Neural cell (in vitro differentiated cells): Measurements from ENCODE around the gene TDP1. TPM values are rescaled to one million over a fixed set of nuclear protein-coding genes. Genes with fewer than 3 reads are reported as not detected.

Experiments used
- H2AFZ ChIP-seq: fragments of 200-600, 300-800 bp; sonication (generic), shearing (Covaris generic); 2 replicates; pipeline ENCODE4 v1.6.0; 2014; ENCODE audit warnings: low read depth, mild to moderate bottlenecking, antibody characterized with exemption, low read length, moderate library complexity
- H3F3A ChIP-seq: fragments of 200-600 bp; shearing (Covaris generic); 2 replicates; pipeline ENCODE4 v1.6.1; 2016; ENCODE audit warnings: mild to moderate bottlenecking, moderate library complexity, mixed read lengths, antibody characterized with exemption, low read length; ENCODE audit not compliant: insufficient read depth, poor library complexity, severe bottlenecking
- H3K27ac ChIP-seq: fragments of 200-600, 300-800 bp; sonication (generic), shearing (Covaris generic); 2 replicates; pipeline ENCODE4 v1.5.1; 2014; ENCODE audit warnings: mild to moderate bottlenecking, low read length, moderate library complexity
- H3K27me3 ChIP-seq: fragments of 300-800, 200-600 bp; sonication (generic), shearing (Covaris generic); 2 replicates; pipeline ENCODE4 v1.6.0; 2014; ENCODE audit warnings: mild to moderate bottlenecking, low read depth, low read length, moderate library complexity; ENCODE audit not compliant: insufficient read depth
- H3K36me3 ChIP-seq: fragments of 300-800, 200-600 bp; sonication (generic), shearing (Covaris generic); 2 replicates; pipeline ENCODE4 v1.5.1; 2014; ENCODE audit warnings: mild to moderate bottlenecking, antibody characterized with exemption, low read length, moderate library complexity; ENCODE audit not compliant: insufficient read depth
- H3K4me2 ChIP-seq: fragments of 300-800, 200-600 bp; sonication (generic), shearing (Covaris generic); 2 replicates; pipeline ENCODE4 v1.6.0; 2014; ENCODE audit warnings: mild to moderate bottlenecking, low read length
- H3K4me3 ChIP-seq: fragments of 300-800, 200-600 bp; sonication (generic), shearing (Covaris generic); 2 replicates; pipeline ENCODE4 v1.5.1; 2014; ENCODE audit warnings: mild to moderate bottlenecking, low read length, moderate library complexity
- H3K79me2 ChIP-seq: fragments of 200-600 bp; shearing (Covaris generic); replicated peaks from 2 replicates; pipeline ENCODE4 v1.6.0; 2014; ENCODE audit warnings: mild to moderate bottlenecking, low read length, moderate library complexity; ENCODE audit not compliant: insufficient read depth
- H3K9ac ChIP-seq: fragments of 300-800, 200-600 bp; sonication (generic), shearing (Covaris generic); 2 replicates; pipeline ENCODE4 v1.6.1; 2016; ENCODE audit warnings: mild to moderate bottlenecking, low read length, mixed read lengths
- H3K9me2 ChIP-seq: fragments of 200-600 bp; shearing (Covaris generic); 2 replicates; pipeline ENCODE4 v1.6.1; 2016; ENCODE audit warnings: mild to moderate bottlenecking, low read length, mixed read lengths; ENCODE audit not compliant: insufficient read depth
- H3K9me3 ChIP-seq: fragments of 200-600, 300-800 bp; sonication (generic), shearing (Covaris generic); 2 replicates; pipeline ENCODE4 v1.6.1; 2016; ENCODE audit warnings: mild to moderate bottlenecking, mixed run types, low read length, moderate library complexity, mixed read lengths
- H4K20me1 ChIP-seq: fragments of 200-600 bp; shearing (Covaris generic); 2 replicates; pipeline ENCODE4 v1.6.1; 2016; ENCODE audit warnings: mild to moderate bottlenecking, mixed run types; ENCODE audit not compliant: insufficient read depth
- EP300 ChIP-seq: fragments of 450-650 bp; conservative IDR thresholded peaks from 2 replicates; pipeline ENCODE4 v1.6.1; 2014; ENCODE audit warnings: antibody characterized with exemption, mild to moderate bottlenecking, moderate library complexity; ENCODE audit not compliant: poor library complexity, severe bottlenecking
- EZH2 ChIP-seq: fragments of 200-600, 300-800 bp; shearing (Covaris generic), sonication (generic); IDR thresholded peaks from 2 replicates; pipeline ENCODE4 v1.6.1; 2014; ENCODE audit warnings: antibody characterized with exemption, low read length, borderline replicate concordance, mild to moderate bottlenecking; ENCODE audit not compliant: insufficient read depth, poor library complexity, severe bottlenecking
- MXI1 ChIP-seq: fragments of 450-650 bp; conservative IDR thresholded peaks from 2 replicates; pipeline ENCODE4 v1.6.1; 2014; ENCODE audit warnings: antibody characterized with exemption, mild to moderate bottlenecking; ENCODE audit not compliant: poor library complexity, severe bottlenecking
- POLR2AphosphoS5 ChIP-seq: IDR thresholded peaks from 2 replicates; pipeline ENCODE4 v1.6.1; 2012
- RAD21 ChIP-seq: fragments of 450-650 bp; conservative IDR thresholded peaks from 2 replicates; pipeline ENCODE4 v1.6.1; 2014; ENCODE audit warnings: antibody characterized with exemption, mild to moderate bottlenecking, moderate library complexity
- SMC3 ChIP-seq: fragments of 450-650 bp; conservative IDR thresholded peaks from 2 replicates; pipeline ENCODE4 v1.6.1; 2014; ENCODE audit warnings: antibody characterized with exemption, mild to moderate bottlenecking, moderate library complexity; ENCODE audit not compliant: poor library complexity
- TAF1 ChIP-seq: IDR thresholded peaks from 2 replicates; pipeline ENCODE4 v1.6.1; 2012; ENCODE audit warnings: low read depth
- polyA plus RNA-seq: library from polyadenylated mRNA; depleted of rRNA; stranded (reverse); fragments of >200 nt; gene quantifications from 2 replicates; pipeline ENCODE4 v1.2.3, GENCODE V29; 2014
- TF ChIP-seq, protein P1 (sequence below): IDR thresholded peaks from 2 replicates; pipeline ENCODE4 v1.6.1; 2012; ENCODE audit warnings: borderline replicate concordance
- TF ChIP-seq, protein P2 (sequence below): fragments of 450-650 bp; IDR thresholded peaks from 2 replicates; pipeline ENCODE4 v1.5.1; 2014; ENCODE audit warnings: antibody characterized with exemption, mild to moderate bottlenecking, moderate library complexity; ENCODE audit not compliant: poor library complexity, severe bottlenecking

TDP1 gene
- polyA plus RNA-seq, 1 donor from 2014 or later, result 29.1 TPM

DNA sequence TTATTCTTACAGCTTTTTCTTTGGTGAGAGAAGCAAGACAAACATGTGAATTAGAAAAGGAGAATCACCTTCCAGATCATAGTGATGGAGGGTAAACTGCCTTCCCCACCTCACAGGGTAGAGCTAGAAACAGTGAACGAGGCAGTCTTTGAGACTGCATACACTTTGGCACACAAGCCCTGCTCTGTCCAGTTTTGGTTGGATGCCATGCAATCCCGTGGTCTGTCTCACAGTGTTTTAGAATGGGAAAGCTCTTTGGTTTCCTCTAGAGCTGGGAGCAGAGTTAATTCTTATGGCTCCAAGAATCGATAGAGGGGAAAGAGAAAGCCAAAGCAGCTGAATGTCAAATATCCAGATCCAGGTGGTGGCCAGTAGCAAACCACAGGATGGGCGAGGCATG is 21.9 kb downstream of the TDP1 start:
- H3K4me2 ChIP-seq, result no peak overlapping the region
- H3K9ac ChIP-seq, result no peak overlapping the region
- H3K79me2 ChIP-seq, result no peaks in the 10 kb centered on the region
- H3K27ac ChIP-seq, result no peak overlapping the region
- H3K9me2 ChIP-seq, result no peaks in the 10 kb centered on the region
- no peaks in the 10 kb centered on the region for H3K36me3 ChIP-seq
- no peak overlapping the region for H3K4me3 ChIP-seq
- no peaks in the 10 kb centered on the region for H3F3A ChIP-seq
- H4K20me1 ChIP-seq, result no peaks in the 10 kb centered on the region
- TF ChIP-seq, protein P1, sequence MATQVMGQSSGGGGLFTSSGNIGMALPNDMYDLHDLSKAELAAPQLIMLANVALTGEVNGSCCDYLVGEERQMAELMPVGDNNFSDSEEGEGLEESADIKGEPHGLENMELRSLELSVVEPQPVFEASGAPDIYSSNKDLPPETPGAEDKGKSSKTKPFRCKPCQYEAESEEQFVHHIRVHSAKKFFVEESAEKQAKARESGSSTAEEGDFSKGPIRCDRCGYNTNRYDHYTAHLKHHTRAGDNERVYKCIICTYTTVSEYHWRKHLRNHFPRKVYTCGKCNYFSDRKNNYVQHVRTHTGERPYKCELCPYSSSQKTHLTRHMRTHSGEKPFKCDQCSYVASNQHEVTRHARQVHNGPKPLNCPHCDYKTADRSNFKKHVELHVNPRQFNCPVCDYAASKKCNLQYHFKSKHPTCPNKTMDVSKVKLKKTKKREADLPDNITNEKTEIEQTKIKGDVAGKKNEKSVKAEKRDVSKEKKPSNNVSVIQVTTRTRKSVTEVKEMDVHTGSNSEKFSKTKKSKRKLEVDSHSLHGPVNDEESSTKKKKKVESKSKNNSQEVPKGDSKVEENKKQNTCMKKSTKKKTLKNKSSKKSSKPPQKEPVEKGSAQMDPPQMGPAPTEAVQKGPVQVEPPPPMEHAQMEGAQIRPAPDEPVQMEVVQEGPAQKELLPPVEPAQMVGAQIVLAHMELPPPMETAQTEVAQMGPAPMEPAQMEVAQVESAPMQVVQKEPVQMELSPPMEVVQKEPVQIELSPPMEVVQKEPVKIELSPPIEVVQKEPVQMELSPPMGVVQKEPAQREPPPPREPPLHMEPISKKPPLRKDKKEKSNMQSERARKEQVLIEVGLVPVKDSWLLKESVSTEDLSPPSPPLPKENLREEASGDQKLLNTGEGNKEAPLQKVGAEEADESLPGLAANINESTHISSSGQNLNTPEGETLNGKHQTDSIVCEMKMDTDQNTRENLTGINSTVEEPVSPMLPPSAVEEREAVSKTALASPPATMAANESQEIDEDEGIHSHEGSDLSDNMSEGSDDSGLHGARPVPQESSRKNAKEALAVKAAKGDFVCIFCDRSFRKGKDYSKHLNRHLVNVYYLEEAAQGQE, result no peak
- TF ChIP-seq TAF1 (no peak), MXI1 (no peak), EZH2 (no peak), RAD21 (no peak), EP300 (no peak), SMC3 (no peak), POLR2AphosphoS5 (no peak)
- TF ChIP-seq, protein P2, sequence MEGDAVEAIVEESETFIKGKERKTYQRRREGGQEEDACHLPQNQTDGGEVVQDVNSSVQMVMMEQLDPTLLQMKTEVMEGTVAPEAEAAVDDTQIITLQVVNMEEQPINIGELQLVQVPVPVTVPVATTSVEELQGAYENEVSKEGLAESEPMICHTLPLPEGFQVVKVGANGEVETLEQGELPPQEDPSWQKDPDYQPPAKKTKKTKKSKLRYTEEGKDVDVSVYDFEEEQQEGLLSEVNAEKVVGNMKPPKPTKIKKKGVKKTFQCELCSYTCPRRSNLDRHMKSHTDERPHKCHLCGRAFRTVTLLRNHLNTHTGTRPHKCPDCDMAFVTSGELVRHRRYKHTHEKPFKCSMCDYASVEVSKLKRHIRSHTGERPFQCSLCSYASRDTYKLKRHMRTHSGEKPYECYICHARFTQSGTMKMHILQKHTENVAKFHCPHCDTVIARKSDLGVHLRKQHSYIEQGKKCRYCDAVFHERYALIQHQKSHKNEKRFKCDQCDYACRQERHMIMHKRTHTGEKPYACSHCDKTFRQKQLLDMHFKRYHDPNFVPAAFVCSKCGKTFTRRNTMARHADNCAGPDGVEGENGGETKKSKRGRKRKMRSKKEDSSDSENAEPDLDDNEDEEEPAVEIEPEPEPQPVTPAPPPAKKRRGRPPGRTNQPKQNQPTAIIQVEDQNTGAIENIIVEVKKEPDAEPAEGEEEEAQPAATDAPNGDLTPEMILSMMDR, result no peak
- H2AFZ ChIP-seq, result no peak overlapping the region
- H3K27me3 ChIP-seq, result no peaks in the 10 kb centered on the region
- H3K9me3 ChIP-seq, result no peaks in the 10 kb centered on the region

DNA sequence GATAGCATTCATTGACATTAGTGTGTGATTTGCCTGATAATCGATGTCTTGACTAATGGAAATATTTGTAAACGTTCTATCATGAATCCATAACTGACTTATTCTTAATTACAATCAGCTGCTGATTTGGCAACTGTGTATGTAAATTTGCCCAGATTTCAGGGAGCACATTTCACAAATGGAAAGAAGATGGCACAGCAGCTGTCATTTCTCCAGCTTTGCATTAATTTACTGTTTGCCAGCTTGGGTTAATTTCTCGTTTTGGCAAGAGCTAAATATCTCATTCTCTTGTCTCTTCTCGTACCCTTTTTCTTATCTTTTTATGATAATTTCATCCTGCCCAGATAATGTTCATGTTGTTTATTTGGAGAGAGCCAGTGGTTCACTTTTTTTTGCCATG is 22.9 kb downstream of the TDP1 start:
- TF ChIP-seq POLR2AphosphoS5 (no peak), RAD21 (no peak), EZH2 (no peak), SMC3 (no peak), EP300 (no peak), TAF1 (no peak), MXI1 (no peak)
- TF ChIP-seq, protein P2, result no peak
- TF ChIP-seq, protein P1, result no peak
- Histone ChIP-seq H3K9ac (no peak overlapping the region), H3F3A (no peaks in the 10 kb centered on the region), H4K20me1 (no peaks in the 10 kb centered on the region), H3K36me3 (peaks cover 4% of the 10 kb centered on the region), H3K9me3 (no peaks in the 10 kb centered on the region), H3K4me2 (no peak overlapping the region), H3K79me2 (no peaks in the 10 kb centered on the region), H3K9me2 (no peaks in the 10 kb centered on the region), H3K27me3 (no peaks in the 10 kb centered on the region), H3K27ac (no peak overlapping the region), H2AFZ (no peak overlapping the region), H3K4me3 (no peak overlapping the region)
